PC-3 (cell line): Measurements from ENCODE around the gene RTF2. TPM values are rescaled to one million over a fixed set of nuclear protein-coding genes. Genes with fewer than 3 reads are reported as not detected.

Experiments used
- ATAC-seq: fragments of 200-7000 bp; cut with Tn5 transposase; 2 replicates; pipeline ENCODE4 v1.9.1; 2020; ENCODE audit warnings: mild to moderate bottlenecking, moderate library complexity
- BruUV-seq: library from RNA; stranded (reverse); fragments of 400-500 nt; replicated peaks from 2 replicates; lab custom pipeline; 2021; lab: Mats Ljungman, UMichigan
- CTCF ChIA-PET: fragments of 300-600 bp; sonication (Branson Sonifier 250); formaldehyde crosslinking; loops from one replicate; lab custom pipeline; 2022; ENCODE audit warnings: antibody characterized with exemption; lab: Charles Lee
- POLR2A ChIA-PET: fragments of 300-600 bp; sonication (Branson Sonifier 250); formaldehyde crosslinking; loops from one replicate; lab custom pipeline; 2022; ENCODE audit warnings: antibody characterized with exemption; ENCODE audit not compliant: unreplicated experiment; lab: Charles Lee
- DNase-seq: peaks from one replicate; pipeline ENCODE4 v3.0.0-alpha.2; 2015
- H2AFZ ChIP-seq: fragments of 300-600 bp; sonication (generic); 2 replicates; pipeline ENCODE4 v1.6.0; 2016; ENCODE audit warnings: antibody characterized with exemption, low read length
- H3F3A ChIP-seq: fragments of 300-600 bp; sonication (generic); one replicate; pipeline ENCODE4 v1.6.0; 2017; ENCODE audit warnings: antibody characterized with exemption, low read length, control low read depth, mild to moderate bottlenecking; ENCODE audit not compliant: unreplicated experiment
- H3K27ac ChIP-seq: fragments of 300-600 bp; sonication (generic); 2 replicates; pipeline ENCODE4 v1.5.1; 2016; ENCODE audit warnings: mild to moderate bottlenecking, low read length
- H3K27me3 ChIP-seq: fragments of 300-600 bp; sonication (generic); 2 replicates; pipeline ENCODE4 v1.6.1; 2016; ENCODE audit warnings: low read length, mixed read lengths
- H3K36me3 ChIP-seq: fragments of 300-600 bp; sonication (generic); 2 replicates; pipeline ENCODE4 v1.6.1; 2016; ENCODE audit warnings: low read depth, mixed run types, low read length, mixed read lengths
- H3K4me1 ChIP-seq: fragments of 300-600 bp; sonication (generic); 2 replicates; pipeline ENCODE4 v1.5.1; 2016; ENCODE audit warnings: low read length; ENCODE audit not compliant: insufficient read depth
- H3K4me2 ChIP-seq: fragments of 300-600 bp; sonication (generic); 2 replicates; pipeline ENCODE4 v1.6.0; 2016; ENCODE audit warnings: low read length
- H3K4me3 ChIP-seq: fragments of 300-600 bp; sonication (generic); 2 replicates; pipeline ENCODE4 v1.5.1; 2016; ENCODE audit warnings: mild to moderate bottlenecking, low read length, mixed read lengths
- H3K79me2 ChIP-seq: fragments of 300-600 bp; sonication (generic); 2 replicates; pipeline ENCODE4 v1.6.1; 2017; ENCODE audit warnings: low read length, mixed read lengths
- H3K9ac ChIP-seq: fragments of 300-600 bp; sonication (generic); 2 replicates; pipeline ENCODE4 v1.6.0; 2016; ENCODE audit warnings: mild to moderate bottlenecking, low read length
- H3K9me2 ChIP-seq: fragments of 300-600 bp; sonication (generic); replicated peaks from 2 replicates; pipeline ENCODE4 v1.6.1; 2016; ENCODE audit warnings: mixed run types, low read length, mixed read lengths
- H3K9me3 ChIP-seq: fragments of 300-600 bp; sonication (generic); 2 replicates; pipeline ENCODE4 v1.6.1; 2016; ENCODE audit warnings: low read length, mixed read lengths
- H4K20me1 ChIP-seq: fragments of 300-600 bp; sonication (generic); 2 replicates; pipeline ENCODE4 v1.6.1; 2016; ENCODE audit warnings: low read length, mixed read lengths
- CTCF ChIP-seq: fragments of 300-600 bp; sonication (generic); conservative IDR thresholded peaks from 2 replicates; pipeline ENCODE4 v1.5.1; 2017; ENCODE audit warnings: antibody characterized with exemption, low read depth, mild to moderate bottlenecking, low read length
- EZH2 ChIP-seq: fragments of 300-600 bp; sonication (generic); IDR thresholded peaks from one replicate; pipeline ENCODE4 v1.6.1; 2017; ENCODE audit warnings: antibody characterized with exemption, mild to moderate bottlenecking, low read length; ENCODE audit not compliant: unreplicated experiment
- EZH2phosphoT487 ChIP-seq: fragments of 300-600 bp; sonication (generic); IDR thresholded peaks from 2 replicates; pipeline ENCODE4 v1.6.1; 2018; ENCODE audit warnings: mild to moderate bottlenecking, antibody characterized with exemption, low read length, borderline replicate concordance
- intact Hi-C: fragments of 100-400 bp; cut with micrococcal nuclease; formaldehyde crosslinking; loops from 2 replicates; pipeline ENCODE4 v1.9.0; 2023
- total RNA-seq: library from RNA; depleted of rRNA; stranded (reverse); fragments of >200 nt; gene quantifications from 2 replicates; pipeline ENCODE4 v1.2.3, GENCODE V29; 2014

The RTF2 gene
- total RNA-seq, 1 experiment from 2014 or later, result 122 TPM

- H3K9ac ChIP-seq, result no peak overlapping the region
- no peaks in the 10 kb centered on the region for H3K9me3 ChIP-seq
- H3K9me2 ChIP-seq, result no peaks in the 10 kb centered on the region
- no peak overlapping the region for H3K4me2 ChIP-seq
- DNase-seq (no peak), ATAC-seq (no peak)
- no peak overlapping the region for H3K27ac ChIP-seq
- peaks cover 10% of the 10 kb centered on the region for H3K4me1 ChIP-seq
- CTCF ChIA-PET, result no interaction called here
- peaks cover under 1% of the 10 kb centered on the region; the same call in 1 of the 2 replicates for H3K27me3 ChIP-seq
- intact Hi-C loops, result no loop called here
- H3F3A ChIP-seq, result no peaks in the 10 kb centered on the region
- TF ChIP-seq CTCF, result no peak
- no peak for TF ChIP-seq EZH2phosphoT487
- TF ChIP-seq EZH2, result no peak
- H4K20me1 ChIP-seq, result no peaks in the 10 kb centered on the region
- H2AFZ ChIP-seq, result no peak overlapping the region
- no TSS peak for BruUV-seq
- H3K4me3 ChIP-seq, result no peak overlapping the region
- H3K36me3 ChIP-seq, result no peaks in the 10 kb centered on the region
- H3K79me2 ChIP-seq, result no peaks in the 10 kb centered on the region
- POLR2A ChIA-PET, result no interaction called here
These were observed 15.1 kb upstream of the RTF2 start for GRCh38 chr20:56453352-56453751.

- Histone ChIP-seq H3K9me3 (no peaks in the 10 kb centered on the region), H3K4me2 (no peak overlapping the region), H3K27me3 (peaks cover 8% of the 10 kb centered on the region; the same call in 1 of the 2 replicates), H3K27ac (no peak overlapping the region), H3F3A (no peaks in the 10 kb centered on the region), H3K4me1 (peaks cover 10% of the 10 kb centered on the region), H3K79me2 (no peaks in the 10 kb centered on the region), H3K9me2 (no peaks in the 10 kb centered on the region), H2AFZ (no peak overlapping the region), H3K9ac (no peak overlapping the region), H3K36me3 (no peaks in the 10 kb centered on the region), H3K4me3 (no peak overlapping the region), H4K20me1 (no peaks in the 10 kb centered on the region)
- ATAC-seq (no peak), DNase-seq (no peak)
- POLR2A ChIA-PET, result no interaction called here
- BruUV-seq, result no TSS peak
- intact Hi-C loops, result no loop called here
- TF ChIP-seq EZH2 (no peak), EZH2phosphoT487 (no peak), CTCF (no peak)
- CTCF ChIA-PET, result no interaction called here
These were observed 13.7 kb upstream of the RTF2 start for GRCh38 chr20:56454754-56455153.

GRCh38 chr20:56458206-56458821, 10.1 kb upstream of the RTF2 start:
- Histone ChIP-seq H3K4me1 (no peaks in the 10 kb centered on the region), H3F3A (no peaks in the 10 kb centered on the region), H3K4me2 (no peak overlapping the region), H4K20me1 (no peaks in the 10 kb centered on the region), H3K9ac (no peak overlapping the region), H3K79me2 (no peaks in the 10 kb centered on the region), H2AFZ (no peak overlapping the region), H3K27me3 (peaks cover 39% of the 10 kb centered on the region), H3K4me3 (no peak overlapping the region), H3K9me2 (no peaks in the 10 kb centered on the region), H3K36me3 (no peaks in the 10 kb centered on the region), H3K9me3 (no peaks in the 10 kb centered on the region), H3K27ac (no peak overlapping the region)
- DNase-seq, result no peak
- intact Hi-C loops, result no loop called here
- ChIA-PET CTCF (no interaction called here), POLR2A (interaction anchor here (0.6 kb wide), 1 partner anchor 11 kb away, joined by 3 read pairs; no protein-coding TSS in a partner anchor)
- no TSS peak for BruUV-seq
- TF ChIP-seq EZH2 (no peak), EZH2phosphoT487 (no peak), CTCF (no peak)
- ATAC-seq, result no peak
